A673 (cell line): ENCODE measurements around the gene SLC37A3. TPM values are rescaled to one million over a fixed set of nuclear protein-coding genes. Genes with fewer than 3 reads are reported as not detected.
"Not testable (repeated sequence)": the region's sequence is repeated elsewhere in the genome, so short reads cannot be mapped to it uniquely, and the experiment has no call there.

Source experiments
- BruUV-seq: library from RNA; stranded (reverse); fragments of 400-500 nt; replicated peaks from 2 replicates; lab custom pipeline; 2021; lab: Mats Ljungman, UMichigan
- CTCF ChIA-PET: fragments of 300-600 bp; sonication (Branson Sonifier 250); formaldehyde crosslinking; loops from one replicate; lab custom pipeline; 2022; ENCODE audit warnings: antibody characterized with exemption; lab: Charles Lee
- POLR2A ChIA-PET: fragments of 300-600 bp; sonication (Branson Sonifier 250); formaldehyde crosslinking; loops from one replicate; lab custom pipeline; 2022; ENCODE audit warnings: antibody characterized with exemption; ENCODE audit not compliant: low non-redundant PET; lab: Charles Lee
- DNase-seq: peaks from one replicate; pipeline ENCODE4 v3.0.0-alpha.2; 2015; ENCODE audit warnings: low spot score
- H3K27ac ChIP-seq: fragments of 200-600 bp; sonication (generic); 2 replicates; pipeline ENCODE4 v1.5.1; 2016; ENCODE audit warnings: mixed run types, low read depth, mild to moderate bottlenecking, mixed read lengths, antibody characterized with exemption, low read length; ENCODE audit not compliant: poor library complexity, severe bottlenecking
- H3K27me3 ChIP-seq: fragments of 200-600 bp; sonication (generic); replicated peaks from 2 replicates; pipeline ENCODE4 v1.6.1; 2017; ENCODE audit warnings: mixed run types, low read depth, mild to moderate bottlenecking, mixed read lengths, antibody characterized with exemption, low read length; ENCODE audit not compliant: insufficient read depth, poor library complexity
- H3K36me3 ChIP-seq: fragments of 200-600 bp; sonication (generic); 2 replicates; pipeline ENCODE4 v1.6.1; 2016; ENCODE audit warnings: mixed run types, mild to moderate bottlenecking, mixed read lengths, antibody characterized with exemption, low read length; ENCODE audit not compliant: insufficient read depth, poor library complexity, severe bottlenecking
- H3K4me1 ChIP-seq: fragments of 200-600 bp; sonication (generic); 2 replicates; pipeline ENCODE4 v1.6.1; 2017; ENCODE audit warnings: mixed run types, mild to moderate bottlenecking, mixed read lengths, antibody characterized with exemption, low read length; ENCODE audit not compliant: insufficient read depth, poor library complexity, severe bottlenecking
- H3K4me3 ChIP-seq: fragments of 200-600 bp; sonication (generic); 2 replicates; pipeline ENCODE4 v1.5.1; 2016; ENCODE audit warnings: low read depth, mixed run types, mild to moderate bottlenecking, mixed read lengths, low read length; ENCODE audit not compliant: poor library complexity, severe bottlenecking
- H3K9me3 ChIP-seq: fragments of 200-600 bp; sonication (generic); 2 replicates; pipeline ENCODE4 v1.6.1; 2016; ENCODE audit warnings: mixed run types, low read depth, mild to moderate bottlenecking, mixed read lengths, antibody characterized with exemption, low read length; ENCODE audit not compliant: poor library complexity, severe bottlenecking
- EZH2 ChIP-seq: fragments of 200-600 bp; sonication (generic); IDR thresholded peaks from 2 replicates; pipeline ENCODE4 v1.6.1; 2017; ENCODE audit warnings: borderline replicate concordance, low read depth, mild to moderate bottlenecking, mixed read lengths, antibody characterized with exemption, low read length; ENCODE audit not compliant: poor library complexity, severe bottlenecking
- intact Hi-C: fragments of 100-400 bp; cut with micrococcal nuclease; formaldehyde crosslinking; loops from one replicate; pipeline ENCODE4 v1.10.0; 2022; ENCODE audit not compliant: unreplicated experiment
- total RNA-seq: library from RNA; stranded (reverse); gene quantifications from 2 replicates; pipeline ENCODE4 v1.2.3, GENCODE V29; 2021
- TF ChIP-seq, protein P1 (sequence below): fragments of 300-800, 200-600 bp; sonication (generic); conservative IDR thresholded peaks from 2 replicates; pipeline ENCODE4 v1.5.1; 2017; ENCODE audit warnings: low read depth, mild to moderate bottlenecking, antibody characterized with exemption, low read length, moderate library complexity, mixed read lengths

The SLC37A3 gene
- total RNA-seq, 1 experiment from 2014 or later = 34.7 TPM

- ChIA-PET POLR2A (no interaction called here), CTCF (no interaction called here)
- Histone ChIP-seq H3K4me3 (no peak overlapping the region), H3K36me3 (no peaks in the 10 kb centered on the region), H3K4me1 (no peaks in the 10 kb centered on the region), H3K27me3 (no peaks in the 10 kb centered on the region), H3K9me3 (no peaks in the 10 kb centered on the region), H3K27ac (no peak overlapping the region)
- intact Hi-C loops = loop anchor here (10.0 kb wide), 2 partner anchors 318 to 548 kb away; partner anchors contain the start of gene HIPK2
- TF ChIP-seq, protein P1, sequence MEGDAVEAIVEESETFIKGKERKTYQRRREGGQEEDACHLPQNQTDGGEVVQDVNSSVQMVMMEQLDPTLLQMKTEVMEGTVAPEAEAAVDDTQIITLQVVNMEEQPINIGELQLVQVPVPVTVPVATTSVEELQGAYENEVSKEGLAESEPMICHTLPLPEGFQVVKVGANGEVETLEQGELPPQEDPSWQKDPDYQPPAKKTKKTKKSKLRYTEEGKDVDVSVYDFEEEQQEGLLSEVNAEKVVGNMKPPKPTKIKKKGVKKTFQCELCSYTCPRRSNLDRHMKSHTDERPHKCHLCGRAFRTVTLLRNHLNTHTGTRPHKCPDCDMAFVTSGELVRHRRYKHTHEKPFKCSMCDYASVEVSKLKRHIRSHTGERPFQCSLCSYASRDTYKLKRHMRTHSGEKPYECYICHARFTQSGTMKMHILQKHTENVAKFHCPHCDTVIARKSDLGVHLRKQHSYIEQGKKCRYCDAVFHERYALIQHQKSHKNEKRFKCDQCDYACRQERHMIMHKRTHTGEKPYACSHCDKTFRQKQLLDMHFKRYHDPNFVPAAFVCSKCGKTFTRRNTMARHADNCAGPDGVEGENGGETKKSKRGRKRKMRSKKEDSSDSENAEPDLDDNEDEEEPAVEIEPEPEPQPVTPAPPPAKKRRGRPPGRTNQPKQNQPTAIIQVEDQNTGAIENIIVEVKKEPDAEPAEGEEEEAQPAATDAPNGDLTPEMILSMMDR = no peak
- TF ChIP-seq EZH2 = no peak
- DNase-seq = no peak
- BruUV-seq = no TSS peak
These were observed 75.6 kb downstream of the SLC37A3 start for GRCh38 chr7:140322759-140323158.

- BruUV-seq, H3K27ac ChIP-seq, H3K9me3 ChIP-seq, CTCF ChIA-PET, DNase-seq, H3K4me3 ChIP-seq, H3K27me3 ChIP-seq, POLR2A ChIA-PET, H3K36me3 ChIP-seq, H3K4me1 ChIP-seq: not testable (repeated sequence)
- intact Hi-C loops = loop anchor here (10.0 kb wide), 2 partner anchors 315 to 545 kb away; partner anchors contain the start of gene HIPK2
These were observed 78.3 kb downstream of the SLC37A3 start for GRCh38 chr7:140320078-140320477.

GRCh38 chr7:140317999-140318398, 80.3 kb downstream of the SLC37A3 start:
- no TSS peak for BruUV-seq
- POLR2A ChIA-PET = no interaction called here
- CTCF ChIA-PET = no interaction called here

DNA sequence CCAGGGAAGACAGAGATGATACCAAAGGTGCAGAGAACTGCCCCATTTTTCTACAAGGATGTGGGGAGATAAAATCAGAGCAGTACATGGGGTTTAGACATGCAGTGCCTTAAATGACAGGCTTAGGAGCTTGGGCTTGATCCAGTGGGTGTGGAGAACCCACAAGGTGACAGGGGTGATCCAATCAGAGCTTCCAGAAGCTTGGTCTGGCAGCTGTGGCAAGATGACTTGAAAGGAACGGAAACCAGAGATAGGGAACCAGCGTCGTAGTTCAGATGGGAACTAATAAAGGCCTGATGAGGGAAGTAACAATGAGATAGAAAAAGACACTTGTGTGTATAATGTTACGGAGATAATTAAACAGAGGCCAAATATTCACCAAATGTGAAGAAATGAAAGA, 80.7 kb downstream of the SLC37A3 start:
- H3K36me3 ChIP-seq = no peaks in the 10 kb centered on the region
- CTCF ChIA-PET = no interaction called here
- H3K27ac ChIP-seq = no peak overlapping the region
- no peak overlapping the region for H3K4me3 ChIP-seq
- TF ChIP-seq EZH2 = no peak
- TF ChIP-seq, protein P1 = no peak
- H3K4me1 ChIP-seq = no peaks in the 10 kb centered on the region
- no TSS peak for BruUV-seq
- DNase-seq = no peak
- no peaks in the 10 kb centered on the region for H3K27me3 ChIP-seq
- POLR2A ChIA-PET = no interaction called here
- no peaks in the 10 kb centered on the region for H3K9me3 ChIP-seq
- intact Hi-C loops = no loop called here

More at GRCh38 chr7:140317999-140318398, 80.3 kb downstream of the SLC37A3 start:
- TF ChIP-seq, protein P1 = no peak
- TF ChIP-seq EZH2 = no peak
- Histone ChIP-seq H3K27me3 (no peaks in the 10 kb centered on the region), H3K9me3 (no peaks in the 10 kb centered on the region), H3K4me1 (no peaks in the 10 kb centered on the region), H3K4me3 (no peak overlapping the region), H3K27ac (no peak overlapping the region), H3K36me3 (no peaks in the 10 kb centered on the region)
- no peak for DNase-seq
- intact Hi-C loops = no loop called here
